ENCODE results near the gene SETD1B.

The SETD1B gene

GRCh38 chr12:121857322-121858246 is 53.8 kb downstream of the SETD1B start:
- Histone ChIP-seq H3K36me3 (ENCODE audit: insufficient read depth, low read length) (no peaks in the 10 kb centered on the region), H3K27ac (ENCODE audit: low read depth, low read length, poor library complexity, severe bottlenecking) (no peak overlapping the region), H3K9ac (ENCODE audit: low read length) (no peak overlapping the region), H3K9me2 (ENCODE audit: low read depth, low read length) (no peaks in the 10 kb centered on the region), H3F3A (ENCODE audit: insufficient read depth, low read length) (no peaks in the 10 kb centered on the region), H2AFZ (ENCODE audit: low read length) (no peak overlapping the region), H3K4me3 (ENCODE audit: low read depth, low read length, poor library complexity, severe bottlenecking) (no peak overlapping the region), H3K4me2 (ENCODE audit: low read length) (no peak overlapping the region), H3K4me1 (ENCODE audit: insufficient read depth, low read length, severe bottlenecking) (peaks cover 15% of the 10 kb centered on the region), H3K27me3 (ENCODE audit: insufficient read depth, low read length) (no peaks in the 10 kb centered on the region), H3K79me2 (ENCODE audit: insufficient read depth, low read length) (no peaks in the 10 kb centered on the region), H3K9me3 (ENCODE audit: low read length) (no peaks in the 10 kb centered on the region), H4K20me1 (ENCODE audit: insufficient read depth, low read length) (no peaks in the 10 kb centered on the region)
- no peak for TF ChIP-seq CTCF (IDR thresholded peaks at IDR 0.05; ENCODE audit: low read length)
- TF ChIP-seq EZH2 (IDR thresholded peaks at IDR 0.05; ENCODE audit: borderline replicate concordance, low read length): no peak

DNA sequence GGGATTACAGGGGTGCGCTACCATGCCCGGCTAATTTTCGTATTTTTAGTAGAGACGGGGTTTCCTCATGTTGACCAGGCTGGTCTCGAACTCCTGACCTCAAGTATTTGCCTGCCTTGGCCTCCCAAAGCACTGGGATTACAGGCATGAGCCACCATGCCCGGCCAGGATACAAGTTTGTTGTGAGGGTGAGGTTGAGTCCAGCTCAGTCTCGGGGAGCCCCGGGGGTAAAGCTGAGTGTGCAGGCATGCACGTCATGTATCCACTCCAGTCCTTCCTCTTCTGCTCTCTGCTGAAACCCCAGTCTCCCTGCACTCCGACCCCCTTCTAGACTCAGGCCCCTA is 54.5 kb downstream of the SETD1B start:
- no peaks in the 10 kb centered on the region for H3F3A ChIP-seq (ENCODE audit: insufficient read depth, low read length)
- H3K27me3 ChIP-seq (ENCODE audit: insufficient read depth, low read length): no peaks in the 10 kb centered on the region
- H3K9me2 ChIP-seq (ENCODE audit: low read depth, low read length): no peaks in the 10 kb centered on the region
- H3K4me1 ChIP-seq (ENCODE audit: insufficient read depth, low read length, severe bottlenecking): peaks cover 15% of the 10 kb centered on the region
- no peak overlapping the region for H3K9ac ChIP-seq (ENCODE audit: low read length)
- no peaks in the 10 kb centered on the region for H3K9me3 ChIP-seq (ENCODE audit: low read length)
- H2AFZ ChIP-seq (ENCODE audit: low read length): no peak overlapping the region
- no peaks in the 10 kb centered on the region for H4K20me1 ChIP-seq (ENCODE audit: insufficient read depth, low read length)
- TF ChIP-seq EZH2 (IDR thresholded peaks at IDR 0.05; ENCODE audit: borderline replicate concordance, low read length) (no peak), CTCF (IDR thresholded peaks at IDR 0.05; ENCODE audit: low read length) (no peak)
- H3K36me3 ChIP-seq (ENCODE audit: insufficient read depth, low read length): no peaks in the 10 kb centered on the region
- H3K27ac ChIP-seq (ENCODE audit: low read depth, low read length, poor library complexity, severe bottlenecking): no peak overlapping the region
- no peak overlapping the region for H3K4me3 ChIP-seq (ENCODE audit: low read depth, low read length, poor library complexity, severe bottlenecking)
- H3K4me2 ChIP-seq (ENCODE audit: low read length): no peak overlapping the region
- no peaks in the 10 kb centered on the region for H3K79me2 ChIP-seq (ENCODE audit: insufficient read depth, low read length)

- Histone ChIP-seq H3F3A (ENCODE audit: insufficient read depth, low read length) (no peaks in the 10 kb centered on the region), H3K9me2 (ENCODE audit: low read depth, low read length) (no peaks in the 10 kb centered on the region), H3K4me2 (ENCODE audit: low read length) (no peak within 1 kb of the TSS), H3K27ac (ENCODE audit: low read depth, low read length, poor library complexity, severe bottlenecking) (no peak within 1 kb of the TSS), H3K9ac (ENCODE audit: low read length) (no peak within 1 kb of the TSS), H3K27me3 (ENCODE audit: insufficient read depth, low read length) (no peaks in the 10 kb centered on the region), H3K4me1 (ENCODE audit: insufficient read depth, low read length, severe bottlenecking) (peaks cover 15% of the 10 kb centered on the region), H3K9me3 (ENCODE audit: low read length) (no peaks in the 10 kb centered on the region), H2AFZ (ENCODE audit: low read length) (no peak within 1 kb of the TSS), H4K20me1 (ENCODE audit: insufficient read depth, low read length) (no peaks in the 10 kb centered on the region), H3K79me2 (ENCODE audit: insufficient read depth, low read length) (no peaks in the 10 kb centered on the region), H3K36me3 (ENCODE audit: insufficient read depth, low read length) (no peaks in the 10 kb centered on the region), H3K4me3 (ENCODE audit: low read depth, low read length, poor library complexity, severe bottlenecking) (no peak within 1 kb of the TSS)
- no peak for TF ChIP-seq EZH2 (IDR thresholded peaks at IDR 0.05; ENCODE audit: borderline replicate concordance, low read length)
- TF ChIP-seq CTCF (IDR thresholded peaks at IDR 0.05; ENCODE audit: low read length): no peak
These were observed 55.1 kb downstream of the SETD1B start, which contains the start of gene HPD for GRCh38 chr12:121858662-121859572. Gene HPD, minus strand, starts transcription at chr12:121858859. Its CDS starts 36 bp downstream, at chr12:121858823.

All from OCI-LY1 (cell line).